SU-DHL-6 (cell line): ENCODE measurements around the gene COL13A1.

Experiments
- H2AFZ ChIP-seq: fragments of 200-600 bp; sonication (generic); 2 replicates; pipeline ENCODE4 v1.6.1; 2014; ENCODE audit warnings: low read depth, mild to moderate bottlenecking, moderate library complexity, mixed read lengths, antibody characterized with exemption, low read length; ENCODE audit not compliant: severe bottlenecking
- H3F3A ChIP-seq: fragments of 200-600 bp; shearing (Covaris generic); 2 replicates; pipeline ENCODE4 v1.6.0; 2016; ENCODE audit warnings: antibody characterized with exemption, mild to moderate bottlenecking; ENCODE audit not compliant: insufficient read depth
- H3K27ac ChIP-seq: fragments of 200-600 bp; sonication (generic); 2 replicates; pipeline ENCODE4 v1.5.1; 2016; ENCODE audit warnings: low read depth, mild to moderate bottlenecking, low read length, moderate library complexity, mixed read lengths
- H3K27me3 ChIP-seq: fragments of 200-600 bp; sonication (generic), shearing (Covaris generic); 2 replicates; pipeline ENCODE4 v1.6.0; 2014; ENCODE audit warnings: mild to moderate bottlenecking, low read length
- H3K36me3 ChIP-seq: fragments of 200-600 bp; sonication (generic); 2 replicates; pipeline ENCODE4 v1.6.1; 2014; ENCODE audit warnings: mild to moderate bottlenecking, low read length, mixed read lengths
- H3K4me2 ChIP-seq: fragments of 300-600, 200-600 bp; shearing (Covaris generic), sonication (generic); 2 replicates; pipeline ENCODE4 v1.6.0; 2014; ENCODE audit warnings: low read length, low read depth, mild to moderate bottlenecking; ENCODE audit not compliant: poor library complexity, severe bottlenecking
- H3K4me3 ChIP-seq: fragments of 200-600 bp; sonication (generic); 2 replicates; pipeline ENCODE4 v1.5.1; 2014; ENCODE audit warnings: antibody characterized with exemption, low read length, mild to moderate bottlenecking, mixed read lengths; ENCODE audit not compliant: insufficient read depth, poor library complexity, severe bottlenecking
- H3K79me2 ChIP-seq: fragments of 200-600 bp; sonication (generic); 2 replicates; pipeline ENCODE4 v1.6.1; 2014; ENCODE audit warnings: mild to moderate bottlenecking, low read length, moderate library complexity; ENCODE audit not compliant: insufficient read depth
- H3K9ac ChIP-seq: fragments of 200-600 bp; sonication (generic); 2 replicates; pipeline ENCODE4 v1.7.0; 2014; ENCODE audit warnings: mild to moderate bottlenecking, low read length
- H3K9me2 ChIP-seq: fragments of 200-600 bp; sonication (generic); replicated peaks from 2 replicates; pipeline ENCODE4 v1.6.1; 2014; ENCODE audit warnings: low read length; ENCODE audit not compliant: insufficient read depth
- H3K9me3 ChIP-seq: fragments of 200-600 bp; sonication (generic); 2 replicates; pipeline ENCODE4 v1.6.1; 2014; ENCODE audit warnings: low read length, mixed read lengths; ENCODE audit not compliant: insufficient read depth
- H4K20me1 ChIP-seq: fragments of 200-600 bp; sonication (generic); 2 replicates; pipeline ENCODE4 v1.6.1; 2014; ENCODE audit warnings: low read depth, mild to moderate bottlenecking, antibody characterized with exemption, low read length, moderate library complexity, mixed read lengths
- EZH2phosphoT487 ChIP-seq: fragments of 200-600 bp; sonication (generic), shearing (Covaris generic); conservative IDR thresholded peaks from 2 replicates; pipeline ENCODE4 v1.6.1; 2018; ENCODE audit warnings: mild to moderate bottlenecking, antibody characterized with exemption, low read length, moderate library complexity, mixed read lengths
- TF ChIP-seq, protein P1 (sequence below): fragments of 200-600 bp; sonication (generic); IDR thresholded peaks from one replicate; pipeline ENCODE4 v1.5.1; 2017; ENCODE audit warnings: antibody characterized with exemption, mild to moderate bottlenecking, low read length, moderate library complexity; ENCODE audit not compliant: insufficient read depth, poor library complexity, severe bottlenecking

The COL13A1 gene

DNA sequence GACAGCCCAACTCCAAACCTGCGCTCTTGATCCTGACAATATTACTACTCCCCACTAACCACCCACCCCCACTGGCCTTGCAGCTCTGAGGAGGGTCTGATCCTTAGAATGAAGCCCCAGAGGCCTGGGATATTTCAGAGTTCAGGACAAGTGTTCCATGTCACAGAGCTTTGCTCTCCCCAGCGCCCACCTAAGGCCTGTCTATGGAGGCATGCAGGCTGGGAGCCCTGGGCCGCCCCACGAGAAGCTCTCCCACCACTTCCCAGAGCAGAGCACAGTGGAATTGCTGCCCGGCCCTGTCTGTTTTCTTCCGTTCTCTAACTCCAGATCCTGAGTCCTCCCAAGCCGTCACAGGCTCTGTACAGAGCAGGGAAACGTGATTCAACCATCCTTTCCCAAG is 74.6 kb downstream of the COL13A1 start:
- Histone ChIP-seq H3K9me3 (no peaks in the 10 kb centered on the region), H3K4me3 (no peak overlapping the region), H2AFZ (no peak overlapping the region), H3F3A (no peaks in the 10 kb centered on the region), H3K9me2 (no peaks in the 10 kb centered on the region), H3K4me2 (no peak overlapping the region), H3K27me3 (no peaks in the 10 kb centered on the region), H3K36me3 (no peaks in the 10 kb centered on the region), H3K9ac (no peak overlapping the region), H3K79me2 (no peaks in the 10 kb centered on the region), H3K27ac (no peak overlapping the region), H4K20me1 (no peaks in the 10 kb centered on the region)
- TF ChIP-seq, protein P1, sequence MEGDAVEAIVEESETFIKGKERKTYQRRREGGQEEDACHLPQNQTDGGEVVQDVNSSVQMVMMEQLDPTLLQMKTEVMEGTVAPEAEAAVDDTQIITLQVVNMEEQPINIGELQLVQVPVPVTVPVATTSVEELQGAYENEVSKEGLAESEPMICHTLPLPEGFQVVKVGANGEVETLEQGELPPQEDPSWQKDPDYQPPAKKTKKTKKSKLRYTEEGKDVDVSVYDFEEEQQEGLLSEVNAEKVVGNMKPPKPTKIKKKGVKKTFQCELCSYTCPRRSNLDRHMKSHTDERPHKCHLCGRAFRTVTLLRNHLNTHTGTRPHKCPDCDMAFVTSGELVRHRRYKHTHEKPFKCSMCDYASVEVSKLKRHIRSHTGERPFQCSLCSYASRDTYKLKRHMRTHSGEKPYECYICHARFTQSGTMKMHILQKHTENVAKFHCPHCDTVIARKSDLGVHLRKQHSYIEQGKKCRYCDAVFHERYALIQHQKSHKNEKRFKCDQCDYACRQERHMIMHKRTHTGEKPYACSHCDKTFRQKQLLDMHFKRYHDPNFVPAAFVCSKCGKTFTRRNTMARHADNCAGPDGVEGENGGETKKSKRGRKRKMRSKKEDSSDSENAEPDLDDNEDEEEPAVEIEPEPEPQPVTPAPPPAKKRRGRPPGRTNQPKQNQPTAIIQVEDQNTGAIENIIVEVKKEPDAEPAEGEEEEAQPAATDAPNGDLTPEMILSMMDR = no peak
- TF ChIP-seq EZH2phosphoT487 = no peak

DNA sequence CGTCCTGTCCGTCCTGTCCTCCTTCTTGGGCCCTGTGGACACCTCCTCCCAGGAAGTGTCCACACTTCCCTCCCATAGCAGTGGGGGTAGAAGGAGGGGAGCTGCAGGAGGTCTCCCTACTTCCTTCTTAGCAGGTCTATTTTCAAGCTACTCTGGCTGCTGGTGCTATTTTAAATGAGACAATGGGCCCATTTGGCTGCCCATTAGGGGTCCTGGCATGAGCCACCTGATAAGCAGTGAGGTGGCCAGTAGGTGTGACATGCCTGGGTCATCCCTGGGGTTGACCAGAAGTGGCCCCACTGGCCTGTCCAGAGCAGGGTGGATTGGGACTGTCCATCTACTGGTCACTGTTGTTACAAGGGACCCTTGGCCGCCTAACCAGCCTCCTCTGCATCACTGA is 75.2 kb downstream of the COL13A1 start:
- Histone ChIP-seq H3K27ac (no peak overlapping the region), H3K4me2 (no peak overlapping the region)
- TF ChIP-seq, protein P1 = no peak
- TF ChIP-seq EZH2phosphoT487 = no peak

DNA sequence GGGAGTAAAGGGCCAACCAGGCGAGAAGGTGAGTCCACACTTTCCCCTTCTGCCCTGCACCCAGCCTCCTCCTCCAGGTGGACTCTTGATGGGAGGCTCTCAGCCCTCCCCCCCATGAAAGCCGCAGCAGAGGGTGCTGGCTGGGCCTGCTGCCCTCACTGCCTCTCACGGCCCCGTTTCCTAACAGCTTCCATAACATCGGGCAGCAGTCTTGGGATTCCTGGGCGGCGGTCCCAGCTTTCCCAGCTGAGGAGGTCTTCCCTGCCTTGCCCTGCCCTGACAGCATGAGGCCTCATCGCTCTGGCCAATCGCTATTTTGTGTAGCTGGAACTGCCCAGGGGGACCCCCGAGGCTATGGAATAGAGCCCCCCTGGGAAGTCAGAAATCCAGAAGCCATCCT is 76.3 kb downstream of the COL13A1 start:
- no peaks in the 10 kb centered on the region for H4K20me1 ChIP-seq
- no peaks in the 10 kb centered on the region for H3K9me2 ChIP-seq
- H2AFZ ChIP-seq = no peak overlapping the region
- no peaks in the 10 kb centered on the region for H3K36me3 ChIP-seq
- no peaks in the 10 kb centered on the region for H3K9me3 ChIP-seq
- H3K9ac ChIP-seq = no peak overlapping the region
- H3K4me2 ChIP-seq = no peak overlapping the region
- no peaks in the 10 kb centered on the region for H3K79me2 ChIP-seq
- TF ChIP-seq, protein P1 = no peak
- TF ChIP-seq EZH2phosphoT487 = no peak
- H3K27me3 ChIP-seq = no peaks in the 10 kb centered on the region
- H3K27ac ChIP-seq = no peak overlapping the region
- H3F3A ChIP-seq = no peaks in the 10 kb centered on the region
- no peak overlapping the region for H3K4me3 ChIP-seq

More for the DNA sequence above, 75.2 kb downstream of the COL13A1 start:
- no peak overlapping the region for H2AFZ ChIP-seq
- H3K9me2 ChIP-seq = no peaks in the 10 kb centered on the region
- H3K36me3 ChIP-seq = no peaks in the 10 kb centered on the region
- no peaks in the 10 kb centered on the region for H3K27me3 ChIP-seq
- H3K79me2 ChIP-seq = no peaks in the 10 kb centered on the region
- no peaks in the 10 kb centered on the region for H3F3A ChIP-seq
- H3K9ac ChIP-seq = no peak overlapping the region
- no peak overlapping the region for H3K4me3 ChIP-seq
- H3K9me3 ChIP-seq = no peaks in the 10 kb centered on the region
- H4K20me1 ChIP-seq = no peaks in the 10 kb centered on the region
